Neural cell (in vitro differentiated cells): ENCODE data around the gene ADM2. TPM values are rescaled to one million over a fixed set of nuclear protein-coding genes. Genes with fewer than 3 reads are reported as not detected.
"Not testable (repeated sequence)": the region's sequence is repeated elsewhere in the genome, so short reads cannot be mapped to it uniquely, and the experiment has no call there.

Source experiments
- H2AFZ ChIP-seq: fragments of 200-600, 300-800 bp; sonication (generic), shearing (Covaris generic); 2 replicates; pipeline ENCODE4 v1.6.0; 2014; ENCODE audit warnings: low read depth, mild to moderate bottlenecking, antibody characterized with exemption, low read length, moderate library complexity
- H3F3A ChIP-seq: fragments of 200-600 bp; shearing (Covaris generic); 2 replicates; pipeline ENCODE4 v1.6.1; 2016; ENCODE audit warnings: mild to moderate bottlenecking, moderate library complexity, mixed read lengths, antibody characterized with exemption, low read length; ENCODE audit not compliant: insufficient read depth, poor library complexity, severe bottlenecking
- H3K27ac ChIP-seq: fragments of 200-600, 300-800 bp; sonication (generic), shearing (Covaris generic); 2 replicates; pipeline ENCODE4 v1.5.1; 2014; ENCODE audit warnings: mild to moderate bottlenecking, low read length, moderate library complexity
- H3K27me3 ChIP-seq: fragments of 300-800, 200-600 bp; sonication (generic), shearing (Covaris generic); 2 replicates; pipeline ENCODE4 v1.6.0; 2014; ENCODE audit warnings: mild to moderate bottlenecking, low read depth, low read length, moderate library complexity; ENCODE audit not compliant: insufficient read depth
- H3K36me3 ChIP-seq: fragments of 300-800, 200-600 bp; sonication (generic), shearing (Covaris generic); 2 replicates; pipeline ENCODE4 v1.5.1; 2014; ENCODE audit warnings: mild to moderate bottlenecking, antibody characterized with exemption, low read length, moderate library complexity; ENCODE audit not compliant: insufficient read depth
- H3K4me2 ChIP-seq: fragments of 300-800, 200-600 bp; sonication (generic), shearing (Covaris generic); 2 replicates; pipeline ENCODE4 v1.6.0; 2014; ENCODE audit warnings: mild to moderate bottlenecking, low read length
- H3K4me3 ChIP-seq: fragments of 300-800, 200-600 bp; sonication (generic), shearing (Covaris generic); 2 replicates; pipeline ENCODE4 v1.5.1; 2014; ENCODE audit warnings: mild to moderate bottlenecking, low read length, moderate library complexity
- H3K79me2 ChIP-seq: fragments of 200-600 bp; shearing (Covaris generic); replicated peaks from 2 replicates; pipeline ENCODE4 v1.6.0; 2014; ENCODE audit warnings: mild to moderate bottlenecking, low read length, moderate library complexity; ENCODE audit not compliant: insufficient read depth
- H3K9ac ChIP-seq: fragments of 300-800, 200-600 bp; sonication (generic), shearing (Covaris generic); 2 replicates; pipeline ENCODE4 v1.6.1; 2016; ENCODE audit warnings: mild to moderate bottlenecking, low read length, mixed read lengths
- H3K9me2 ChIP-seq: fragments of 200-600 bp; shearing (Covaris generic); 2 replicates; pipeline ENCODE4 v1.6.1; 2016; ENCODE audit warnings: mild to moderate bottlenecking, low read length, mixed read lengths; ENCODE audit not compliant: insufficient read depth
- H3K9me3 ChIP-seq: fragments of 200-600, 300-800 bp; sonication (generic), shearing (Covaris generic); 2 replicates; pipeline ENCODE4 v1.6.1; 2016; ENCODE audit warnings: mild to moderate bottlenecking, mixed run types, low read length, moderate library complexity, mixed read lengths
- H4K20me1 ChIP-seq: fragments of 200-600 bp; shearing (Covaris generic); 2 replicates; pipeline ENCODE4 v1.6.1; 2016; ENCODE audit warnings: mild to moderate bottlenecking, mixed run types; ENCODE audit not compliant: insufficient read depth
- CTCF ChIP-seq: fragments of 450-650 bp; IDR thresholded peaks from 2 replicates; pipeline ENCODE4 v1.5.1; 2014; ENCODE audit warnings: antibody characterized with exemption, mild to moderate bottlenecking, moderate library complexity; ENCODE audit not compliant: poor library complexity, severe bottlenecking
- EP300 ChIP-seq: fragments of 450-650 bp; conservative IDR thresholded peaks from 2 replicates; pipeline ENCODE4 v1.6.1; 2014; ENCODE audit warnings: antibody characterized with exemption, mild to moderate bottlenecking, moderate library complexity; ENCODE audit not compliant: poor library complexity, severe bottlenecking
- EZH2 ChIP-seq: fragments of 200-600, 300-800 bp; shearing (Covaris generic), sonication (generic); IDR thresholded peaks from 2 replicates; pipeline ENCODE4 v1.6.1; 2014; ENCODE audit warnings: antibody characterized with exemption, low read length, borderline replicate concordance, mild to moderate bottlenecking; ENCODE audit not compliant: insufficient read depth, poor library complexity, severe bottlenecking
- MXI1 ChIP-seq: fragments of 450-650 bp; conservative IDR thresholded peaks from 2 replicates; pipeline ENCODE4 v1.6.1; 2014; ENCODE audit warnings: antibody characterized with exemption, mild to moderate bottlenecking; ENCODE audit not compliant: poor library complexity, severe bottlenecking
- POLR2AphosphoS5 ChIP-seq: IDR thresholded peaks from 2 replicates; pipeline ENCODE4 v1.6.1; 2012
- RAD21 ChIP-seq: fragments of 450-650 bp; conservative IDR thresholded peaks from 2 replicates; pipeline ENCODE4 v1.6.1; 2014; ENCODE audit warnings: antibody characterized with exemption, mild to moderate bottlenecking, moderate library complexity
- SMC3 ChIP-seq: fragments of 450-650 bp; conservative IDR thresholded peaks from 2 replicates; pipeline ENCODE4 v1.6.1; 2014; ENCODE audit warnings: antibody characterized with exemption, mild to moderate bottlenecking, moderate library complexity; ENCODE audit not compliant: poor library complexity
- polyA plus RNA-seq: library from polyadenylated mRNA; depleted of rRNA; stranded (reverse); fragments of >200 nt; gene quantifications from 2 replicates; pipeline ENCODE4 v1.2.3, GENCODE V29; 2014
- TF ChIP-seq, protein P1 (sequence below): IDR thresholded peaks from 2 replicates; pipeline ENCODE4 v1.6.1; 2012; ENCODE audit warnings: borderline replicate concordance

ADM2 gene
- polyA plus RNA-seq, 1 donor from 2014 or later, result not detected

GRCh38 chr22:50519151-50519550 lies 37.8 kb downstream of the ADM2 start:
- Histone ChIP-seq H3K4me2 (no peak overlapping the region), H3K79me2 (no peaks in the 10 kb centered on the region), H4K20me1 (no peaks in the 10 kb centered on the region), H3K9me3 (no peaks in the 10 kb centered on the region), H3K27me3 (no peaks in the 10 kb centered on the region), H3K27ac (no peak overlapping the region), H3K36me3 (no peaks in the 10 kb centered on the region), H2AFZ (no peak overlapping the region), H3K4me3 (no peak overlapping the region), H3F3A (no peaks in the 10 kb centered on the region), H3K9ac (no peak overlapping the region), H3K9me2 (no peaks in the 10 kb centered on the region)
- TF ChIP-seq SMC3 (no peak), RAD21 (no peak), MXI1 (no peak), CTCF (no peak), EZH2 (no peak), EP300 (no peak)

DNA sequence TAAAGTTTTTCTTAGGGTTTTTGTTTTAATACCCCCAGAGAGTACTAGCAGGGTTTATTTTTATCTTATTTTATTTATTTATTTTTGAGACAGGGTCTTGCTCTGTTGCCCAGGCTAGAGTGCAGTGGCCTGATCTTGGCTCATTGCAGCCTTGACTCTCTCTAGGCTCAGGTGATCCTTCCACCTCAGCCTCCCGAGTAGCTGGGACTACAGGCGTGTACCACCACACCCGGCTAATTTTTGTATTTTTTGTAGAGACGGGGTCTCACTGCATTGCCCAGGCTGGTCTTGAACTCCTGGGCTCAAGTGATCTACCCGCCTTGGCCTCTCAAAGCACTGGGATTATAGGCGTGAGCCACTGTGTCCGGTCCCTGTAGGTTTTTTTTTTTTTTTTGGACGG lies 38.8 kb downstream of the ADM2 start:
- H3K9ac ChIP-seq, H2AFZ ChIP-seq, H3K4me2 ChIP-seq, H3K27ac ChIP-seq, H3F3A ChIP-seq, H3K36me3 ChIP-seq, H3K4me3 ChIP-seq, H3K27me3 ChIP-seq, H3K9me3 ChIP-seq, H3K9me2 ChIP-seq, H4K20me1 ChIP-seq, H3K79me2 ChIP-seq: not testable (repeated sequence)

- Histone ChIP-seq H3F3A (no peaks in the 10 kb centered on the region), H3K79me2 (no peaks in the 10 kb centered on the region), H3K9me3 (no peaks in the 10 kb centered on the region), H3K36me3 (no peaks in the 10 kb centered on the region), H3K27ac (no peak overlapping the region), H3K27me3 (no peaks in the 10 kb centered on the region), H4K20me1 (no peaks in the 10 kb centered on the region), H3K4me2 (no peak overlapping the region), H3K9me2 (no peaks in the 10 kb centered on the region), H3K9ac (no peak overlapping the region), H3K4me3 (no peak overlapping the region), H2AFZ (no peak overlapping the region)
- TF ChIP-seq MXI1 (no peak), CTCF (no peak), EZH2 (no peak), SMC3 (no peak), EP300 (no peak), POLR2AphosphoS5 (no peak), RAD21 (no peak)
- TF ChIP-seq, protein P1, sequence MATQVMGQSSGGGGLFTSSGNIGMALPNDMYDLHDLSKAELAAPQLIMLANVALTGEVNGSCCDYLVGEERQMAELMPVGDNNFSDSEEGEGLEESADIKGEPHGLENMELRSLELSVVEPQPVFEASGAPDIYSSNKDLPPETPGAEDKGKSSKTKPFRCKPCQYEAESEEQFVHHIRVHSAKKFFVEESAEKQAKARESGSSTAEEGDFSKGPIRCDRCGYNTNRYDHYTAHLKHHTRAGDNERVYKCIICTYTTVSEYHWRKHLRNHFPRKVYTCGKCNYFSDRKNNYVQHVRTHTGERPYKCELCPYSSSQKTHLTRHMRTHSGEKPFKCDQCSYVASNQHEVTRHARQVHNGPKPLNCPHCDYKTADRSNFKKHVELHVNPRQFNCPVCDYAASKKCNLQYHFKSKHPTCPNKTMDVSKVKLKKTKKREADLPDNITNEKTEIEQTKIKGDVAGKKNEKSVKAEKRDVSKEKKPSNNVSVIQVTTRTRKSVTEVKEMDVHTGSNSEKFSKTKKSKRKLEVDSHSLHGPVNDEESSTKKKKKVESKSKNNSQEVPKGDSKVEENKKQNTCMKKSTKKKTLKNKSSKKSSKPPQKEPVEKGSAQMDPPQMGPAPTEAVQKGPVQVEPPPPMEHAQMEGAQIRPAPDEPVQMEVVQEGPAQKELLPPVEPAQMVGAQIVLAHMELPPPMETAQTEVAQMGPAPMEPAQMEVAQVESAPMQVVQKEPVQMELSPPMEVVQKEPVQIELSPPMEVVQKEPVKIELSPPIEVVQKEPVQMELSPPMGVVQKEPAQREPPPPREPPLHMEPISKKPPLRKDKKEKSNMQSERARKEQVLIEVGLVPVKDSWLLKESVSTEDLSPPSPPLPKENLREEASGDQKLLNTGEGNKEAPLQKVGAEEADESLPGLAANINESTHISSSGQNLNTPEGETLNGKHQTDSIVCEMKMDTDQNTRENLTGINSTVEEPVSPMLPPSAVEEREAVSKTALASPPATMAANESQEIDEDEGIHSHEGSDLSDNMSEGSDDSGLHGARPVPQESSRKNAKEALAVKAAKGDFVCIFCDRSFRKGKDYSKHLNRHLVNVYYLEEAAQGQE, result no peak
Observed at GRCh38 chr22:50520826-50521453, 39.6 kb downstream of the ADM2 start.
